Upper lobe of right lung (tissue), 1 donor: ENCODE data around the gene RNF207. TPM values are rescaled to one million over a fixed set of nuclear protein-coding genes. Genes with fewer than 3 reads are reported as not detected.
A peak's percentile ranks its signal among the peaks of the same experiment; 100 is the strongest.

ENCODE experiments used
- ATAC-seq: fragments of 200-7000 bp; cut with Tn5 transposase; one replicate; pipeline ENCODE4 v1.9.1; 2020; ENCODE audit warnings: mild to moderate bottlenecking, moderate library complexity
- DNase-seq: peaks from one replicate; pipeline ENCODE4 v3.0.0-alpha.2; 2020
- H3K27ac ChIP-seq: fragments of 200-600 bp; one replicate; pipeline ENCODE4 v1.8.0; 2022
- H3K27me3 ChIP-seq: fragments of 200-600 bp; one replicate; pipeline ENCODE4 v1.8.0; 2022; ENCODE audit warnings: mild to moderate bottlenecking
- H3K36me3 ChIP-seq: fragments of 200-600 bp; one replicate; pipeline ENCODE4 v1.8.0; 2022
- H3K4me1 ChIP-seq: fragments of 200-600 bp; one replicate; pipeline ENCODE4 v1.8.0; 2022
- H3K4me3 ChIP-seq: fragments of 200-600 bp; one replicate; pipeline ENCODE4 v1.8.0; 2022; ENCODE audit warnings: mild to moderate bottlenecking
- H3K9me3 ChIP-seq: fragments of 200-600 bp; one replicate; pipeline ENCODE4 v1.8.0; 2022
- intact Hi-C: fragments of 100-400 bp; cut with DNase I; formaldehyde crosslinking; loops from one replicate; pipeline ENCODE4 v1.11.0; 2022
- long read RNA-seq: library from polyadenylated mRNA; unstranded; transcript quantifications from one replicate; pipeline ENCODE4 v2.0.0, GENCODE V29; 2021
- total RNA-seq: library from RNA; stranded (reverse); fragmentation: NEBNext Ultra II Directional; extraction: Animal tissue kit (Norgen Biotek cat#: 25700); gene quantifications from one replicate; pipeline ENCODE4 v1.2.1, GENCODE V29; 2021
- TF ChIP-seq, protein P1 (sequence below): fragments of 200-600 bp; IDR thresholded peaks from one replicate; pipeline ENCODE4 v1.8.0; 2022; ENCODE audit warnings: antibody characterized with exemption
- donor health status: DM: no; HTN: yes; CAD: no; lungs with severe emphysema.

Gene RNF207, protein sequence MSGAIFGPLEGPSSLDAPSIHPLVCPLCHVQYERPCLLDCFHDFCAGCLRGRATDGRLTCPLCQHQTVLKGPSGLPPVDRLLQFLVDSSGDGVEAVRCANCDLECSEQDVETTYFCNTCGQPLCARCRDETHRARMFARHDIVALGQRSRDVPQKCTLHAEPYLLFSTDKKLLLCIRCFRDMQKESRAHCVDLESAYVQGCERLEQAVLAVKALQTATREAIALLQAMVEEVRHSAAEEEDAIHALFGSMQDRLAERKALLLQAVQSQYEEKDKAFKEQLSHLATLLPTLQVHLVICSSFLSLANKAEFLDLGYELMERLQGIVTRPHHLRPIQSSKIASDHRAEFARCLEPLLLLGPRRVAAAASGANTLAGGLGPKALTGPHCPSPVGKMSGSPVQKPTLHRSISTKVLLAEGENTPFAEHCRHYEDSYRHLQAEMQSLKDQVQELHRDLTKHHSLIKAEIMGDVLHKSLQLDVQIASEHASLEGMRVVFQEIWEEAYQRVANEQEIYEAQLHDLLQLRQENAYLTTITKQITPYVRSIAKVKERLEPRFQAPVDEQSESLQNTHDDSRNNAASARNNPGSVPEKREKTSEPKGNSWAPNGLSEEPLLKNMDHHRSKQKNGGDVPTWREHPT
- total RNA-seq = 12.7 TPM
- long read RNA-seq, partial matches to known transcripts = 2 of 10 reads
- long read RNA-seq, other reads (novel, unspliced or antisense) = 6 of 10 reads

DNA sequence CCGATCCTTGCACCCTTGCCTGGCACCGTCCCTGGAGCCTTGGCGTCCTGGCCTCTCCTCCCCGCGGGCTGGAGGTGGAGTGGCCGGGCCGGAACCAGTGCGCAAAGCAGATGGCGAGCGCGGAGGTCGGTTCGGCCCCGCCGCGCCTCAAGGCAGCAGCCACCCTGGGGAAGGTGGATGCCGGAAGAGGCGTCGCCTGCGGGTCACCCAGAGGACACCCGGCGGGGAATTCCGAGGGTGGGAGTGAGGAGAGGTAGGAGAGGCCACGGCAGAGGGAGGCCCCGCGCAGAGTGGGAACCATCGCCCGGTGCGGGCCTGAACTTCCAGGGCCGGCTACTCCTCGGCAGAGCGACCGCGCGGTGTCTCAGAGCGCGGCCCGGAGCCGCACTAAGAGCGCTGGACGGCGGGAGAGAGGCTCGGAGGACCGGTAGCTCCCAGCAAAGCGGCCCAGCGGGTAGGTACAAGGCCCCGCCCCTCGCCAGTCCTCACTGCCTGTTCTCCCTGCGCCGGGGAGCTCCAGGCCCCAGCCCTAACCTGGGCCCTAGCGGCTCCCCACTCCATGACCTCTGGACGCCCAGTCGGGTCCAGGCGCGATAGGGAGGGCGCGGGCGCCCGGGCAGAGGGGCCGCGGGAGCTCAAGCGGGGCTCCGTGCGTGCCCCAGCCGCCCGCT lies at the start of gene RNF207:
TSS of gene RNF207 (plus strand) at position 271 of the 671 bp plus-strand sequence. CDS start 417 bp downstream, outside the sequence.
- Histone ChIP-seq H3K27me3 (peaks cover 18% of the 10 kb centered on the region), H3K27ac (peak within 1 kb of the TSS; percentile 68), H3K36me3 (no peaks in the 10 kb centered on the region), H3K4me1 (peaks cover 34% of the 10 kb centered on the region), H3K4me3 (peak within 1 kb of the TSS; percentile 66), H3K9me3 (no peaks in the 10 kb centered on the region)
- ATAC-seq (peak; percentile 82), DNase-seq (peak; percentile 88)
- intact Hi-C loops = no loop called here
- TF ChIP-seq, protein P1, sequence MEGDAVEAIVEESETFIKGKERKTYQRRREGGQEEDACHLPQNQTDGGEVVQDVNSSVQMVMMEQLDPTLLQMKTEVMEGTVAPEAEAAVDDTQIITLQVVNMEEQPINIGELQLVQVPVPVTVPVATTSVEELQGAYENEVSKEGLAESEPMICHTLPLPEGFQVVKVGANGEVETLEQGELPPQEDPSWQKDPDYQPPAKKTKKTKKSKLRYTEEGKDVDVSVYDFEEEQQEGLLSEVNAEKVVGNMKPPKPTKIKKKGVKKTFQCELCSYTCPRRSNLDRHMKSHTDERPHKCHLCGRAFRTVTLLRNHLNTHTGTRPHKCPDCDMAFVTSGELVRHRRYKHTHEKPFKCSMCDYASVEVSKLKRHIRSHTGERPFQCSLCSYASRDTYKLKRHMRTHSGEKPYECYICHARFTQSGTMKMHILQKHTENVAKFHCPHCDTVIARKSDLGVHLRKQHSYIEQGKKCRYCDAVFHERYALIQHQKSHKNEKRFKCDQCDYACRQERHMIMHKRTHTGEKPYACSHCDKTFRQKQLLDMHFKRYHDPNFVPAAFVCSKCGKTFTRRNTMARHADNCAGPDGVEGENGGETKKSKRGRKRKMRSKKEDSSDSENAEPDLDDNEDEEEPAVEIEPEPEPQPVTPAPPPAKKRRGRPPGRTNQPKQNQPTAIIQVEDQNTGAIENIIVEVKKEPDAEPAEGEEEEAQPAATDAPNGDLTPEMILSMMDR = no peak

DNA sequence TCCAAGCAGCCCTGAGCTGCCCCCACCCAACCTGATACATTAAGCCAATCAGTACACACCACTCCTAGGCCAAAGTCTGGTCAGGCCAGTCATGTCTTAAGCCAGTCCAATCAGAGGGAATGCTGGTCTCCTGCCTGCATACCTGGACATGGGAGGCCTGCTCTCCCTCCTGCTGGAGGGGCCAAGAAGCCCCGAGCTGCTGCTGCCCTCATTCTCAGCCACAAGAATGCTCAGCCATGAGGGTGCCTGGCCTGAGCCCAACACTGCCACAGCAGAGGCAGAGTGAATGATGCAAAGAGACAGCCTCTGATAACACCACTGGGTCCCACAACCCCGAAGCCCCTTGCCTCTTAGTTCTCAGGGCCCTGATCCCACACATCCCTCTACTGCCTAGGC lies 48.8 kb upstream of the RNF207 start:
- no peak for DNase-seq
- Histone ChIP-seq H3K4me1 (no peaks in the 10 kb centered on the region), H3K27ac (no peak overlapping the region), H3K36me3 (no peaks in the 10 kb centered on the region), H3K4me3 (no peak overlapping the region), H3K27me3 (peaks cover 10% of the 10 kb centered on the region), H3K9me3 (no peaks in the 10 kb centered on the region)
- no peak for ATAC-seq
- intact Hi-C loops = no loop called here
- TF ChIP-seq, protein P1 = no peak

DNA sequence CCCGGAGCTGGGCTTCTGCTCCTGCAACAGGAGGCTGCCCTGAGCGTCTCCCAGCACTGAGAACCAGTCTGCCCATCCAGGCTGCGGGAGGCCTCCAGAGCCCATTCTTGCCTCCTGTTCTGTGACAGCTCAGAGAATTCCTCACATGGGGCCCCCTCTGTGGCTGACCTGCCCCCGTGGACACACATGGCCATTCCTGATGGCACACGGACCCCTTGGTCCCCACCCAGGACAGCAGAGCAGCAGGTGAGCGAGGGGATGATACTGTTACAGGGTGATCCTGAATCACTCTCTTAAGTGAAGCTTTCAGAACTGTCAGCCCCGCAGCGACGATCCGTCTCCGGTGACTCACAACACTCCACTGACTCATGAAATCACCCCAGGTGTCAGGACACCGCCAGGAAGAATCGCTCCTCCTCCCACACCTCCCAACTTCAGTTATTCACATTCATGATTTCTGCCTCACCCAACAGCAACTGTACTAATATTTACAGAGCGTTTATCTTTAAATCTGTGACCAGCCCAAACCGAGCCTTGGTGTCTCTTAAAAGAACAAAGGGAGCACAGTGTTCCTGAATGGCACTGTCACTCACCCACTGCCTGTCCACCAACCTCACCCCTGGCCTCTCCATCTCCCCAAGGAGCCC lies 48.3 kb upstream of the RNF207 start:
- TF ChIP-seq, protein P1 = no peak
- Histone ChIP-seq H3K27ac (no peak overlapping the region), H3K4me1 (no peaks in the 10 kb centered on the region), H3K9me3 (no peaks in the 10 kb centered on the region), H3K27me3 (peaks cover 10% of the 10 kb centered on the region), H3K4me3 (no peak overlapping the region), H3K36me3 (no peaks in the 10 kb centered on the region)
- DNase-seq (no peak), ATAC-seq (no peak)
- intact Hi-C loops = no loop called here

DNA sequence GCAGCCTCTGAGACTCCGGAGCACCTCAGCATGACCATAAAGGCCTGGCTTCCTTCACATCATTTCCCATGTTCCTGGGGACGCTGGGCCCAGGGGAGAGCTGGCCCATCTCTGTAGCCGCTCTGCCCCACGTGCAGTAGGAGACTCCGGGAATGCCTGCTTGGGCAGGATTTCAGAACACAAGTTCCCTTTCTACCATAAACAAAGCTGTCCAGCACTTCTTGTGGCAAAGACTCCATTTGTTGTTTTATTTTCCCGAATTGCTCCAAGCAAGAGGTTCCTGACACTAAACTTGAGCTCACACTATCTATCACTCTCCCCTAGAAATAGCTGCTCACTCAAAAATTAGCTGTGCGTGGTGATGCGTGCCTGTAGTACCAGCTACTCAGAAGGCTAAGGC lies 47.7 kb upstream of the RNF207 start:
- no peak overlapping the region for H3K4me3 ChIP-seq
- peaks cover 14% of the 10 kb centered on the region for H3K27me3 ChIP-seq
- ATAC-seq (no peak), DNase-seq (no peak)
- no peaks in the 10 kb centered on the region for H3K36me3 ChIP-seq
- no peaks in the 10 kb centered on the region for H3K4me1 ChIP-seq
- no peaks in the 10 kb centered on the region for H3K9me3 ChIP-seq
- TF ChIP-seq, protein P1 = no peak
- intact Hi-C loops = no loop called here
- no peak overlapping the region for H3K27ac ChIP-seq

DNA sequence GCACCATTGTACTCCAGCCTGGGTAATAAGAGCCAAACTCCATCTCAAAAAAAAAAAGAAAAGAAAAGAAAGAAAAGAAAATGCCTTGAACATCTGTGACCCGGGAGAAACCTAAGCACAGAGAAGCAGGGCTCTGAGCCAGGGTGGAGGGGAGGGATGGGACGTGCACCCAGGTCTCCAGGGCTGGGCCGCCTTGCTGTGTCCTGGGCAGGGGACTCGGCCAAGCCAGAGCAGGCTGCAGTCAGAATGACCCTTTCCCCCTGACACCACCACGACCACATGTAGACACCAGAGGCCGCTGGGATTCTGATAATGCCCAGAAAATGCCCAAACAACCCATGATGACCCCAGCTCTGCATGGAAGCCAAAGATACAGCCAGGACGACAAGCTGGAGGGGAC lies 43.6 kb upstream of the RNF207 start:
- Histone ChIP-seq H3K4me3 (no peak overlapping the region), H3K27me3 (peaks cover 14% of the 10 kb centered on the region), H3K9me3 (no peaks in the 10 kb centered on the region), H3K4me1 (no peaks in the 10 kb centered on the region), H3K27ac (no peak overlapping the region), H3K36me3 (no peaks in the 10 kb centered on the region)
- ATAC-seq = no peak
- intact Hi-C loops = no loop called here
- no peak for DNase-seq
- TF ChIP-seq, protein P1 = no peak
